LNCaP clone FGC (cell line): ENCODE results near the gene LBP.

Experiments used
- DNase-seq: peaks from one replicate; pipeline ENCODE4 v3.0.0-alpha.2; 2011; ENCODE audit warnings: low read depth
- H3K4me3 ChIP-seq: 2 replicates; pipeline ENCODE4 v1.5.1; 2011; ENCODE audit warnings: mild to moderate bottlenecking, low read depth, low read length, control low read depth
- TF ChIP-seq, protein P1 (sequence below): IDR thresholded peaks from 2 replicates; pipeline ENCODE4 v1.5.1; 2012; ENCODE audit warnings: mild to moderate bottlenecking; ENCODE audit not compliant: control insufficient read depth, insufficient read depth; ENCODE audit errors: extremely low read depth

The LBP gene

DNA sequence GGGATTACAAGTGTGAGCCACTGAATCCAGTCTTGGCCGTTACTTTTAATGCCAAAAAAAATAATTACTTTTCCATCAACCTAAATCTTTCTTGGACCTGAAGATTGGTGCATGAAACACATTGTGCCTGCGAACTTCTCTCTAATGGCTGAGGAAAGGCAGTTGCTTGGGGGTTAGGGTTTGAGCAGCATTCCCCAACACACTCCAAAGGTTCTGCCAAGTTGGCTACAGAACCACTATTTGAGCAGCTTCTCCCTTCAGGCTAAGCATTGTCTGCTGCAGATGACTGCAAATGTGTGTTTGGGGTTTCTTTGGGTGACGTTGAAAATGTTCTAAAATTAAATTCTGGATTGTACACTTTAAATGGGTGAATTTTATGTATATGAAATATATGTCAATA lies 6.3 kb upstream of the LBP start:
- DNase-seq: no peak
- TF ChIP-seq, protein P1, sequence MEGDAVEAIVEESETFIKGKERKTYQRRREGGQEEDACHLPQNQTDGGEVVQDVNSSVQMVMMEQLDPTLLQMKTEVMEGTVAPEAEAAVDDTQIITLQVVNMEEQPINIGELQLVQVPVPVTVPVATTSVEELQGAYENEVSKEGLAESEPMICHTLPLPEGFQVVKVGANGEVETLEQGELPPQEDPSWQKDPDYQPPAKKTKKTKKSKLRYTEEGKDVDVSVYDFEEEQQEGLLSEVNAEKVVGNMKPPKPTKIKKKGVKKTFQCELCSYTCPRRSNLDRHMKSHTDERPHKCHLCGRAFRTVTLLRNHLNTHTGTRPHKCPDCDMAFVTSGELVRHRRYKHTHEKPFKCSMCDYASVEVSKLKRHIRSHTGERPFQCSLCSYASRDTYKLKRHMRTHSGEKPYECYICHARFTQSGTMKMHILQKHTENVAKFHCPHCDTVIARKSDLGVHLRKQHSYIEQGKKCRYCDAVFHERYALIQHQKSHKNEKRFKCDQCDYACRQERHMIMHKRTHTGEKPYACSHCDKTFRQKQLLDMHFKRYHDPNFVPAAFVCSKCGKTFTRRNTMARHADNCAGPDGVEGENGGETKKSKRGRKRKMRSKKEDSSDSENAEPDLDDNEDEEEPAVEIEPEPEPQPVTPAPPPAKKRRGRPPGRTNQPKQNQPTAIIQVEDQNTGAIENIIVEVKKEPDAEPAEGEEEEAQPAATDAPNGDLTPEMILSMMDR: no peak
- H3K4me3 ChIP-seq: no peak overlapping the region

- DNase-seq: no peak
- no peak overlapping the region for H3K4me3 ChIP-seq
- TF ChIP-seq, protein P1: no peak
These were observed 5.6 kb upstream of the LBP start for GRCh38 chr20:38340693-38341092.

DNA sequence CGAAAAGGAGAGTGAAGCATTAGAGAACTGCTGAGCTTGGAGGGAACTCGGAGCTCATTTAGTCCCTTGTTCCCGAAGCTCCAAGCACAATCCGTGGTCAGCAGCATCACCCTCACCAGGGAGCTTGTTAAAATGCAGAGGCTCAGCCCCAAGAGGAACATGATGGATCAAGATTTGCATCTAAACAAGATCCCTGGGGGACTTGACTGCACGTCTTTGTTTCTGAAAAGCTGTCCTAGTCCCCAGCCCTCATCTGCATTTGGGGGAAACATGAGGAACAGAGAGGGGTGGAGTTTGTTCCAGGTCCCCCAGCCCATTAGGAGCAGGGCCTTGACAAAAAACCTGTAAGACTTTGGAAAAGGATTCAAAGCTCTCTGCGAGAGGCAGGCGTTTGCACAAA lies 4.1 kb upstream of the LBP start:
- TF ChIP-seq, protein P1: no peak
- no peak overlapping the region for H3K4me3 ChIP-seq
- DNase-seq: no peak

DNA sequence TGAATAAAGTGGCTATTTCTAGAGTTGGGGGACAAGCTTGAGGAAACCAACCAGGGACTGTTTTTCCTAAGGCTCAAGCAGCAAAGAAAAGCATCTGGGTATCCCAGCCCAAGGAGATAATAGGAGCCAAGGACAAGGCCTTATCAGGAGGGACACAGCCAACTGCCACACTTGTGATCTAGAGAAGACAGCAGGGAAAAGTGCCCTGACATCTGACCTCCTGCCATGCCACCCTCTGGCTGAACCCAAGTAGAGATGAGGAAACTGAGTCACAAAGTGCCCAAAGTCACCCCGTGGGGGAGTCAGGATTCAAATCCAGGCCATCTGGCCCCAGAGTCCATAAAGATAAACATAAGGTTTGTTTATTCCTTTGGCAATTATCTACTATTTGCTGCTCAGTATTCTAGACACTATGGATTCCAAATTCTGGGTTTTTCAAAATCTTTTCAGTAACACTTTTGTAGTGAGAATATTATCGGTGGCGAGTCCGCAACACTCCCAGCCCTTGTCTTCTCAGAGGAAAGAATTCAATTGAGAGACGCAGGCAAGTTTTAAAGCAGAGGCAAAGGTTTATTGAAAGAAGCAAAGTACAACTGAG lies 3.5 kb upstream of the LBP start:
- TF ChIP-seq, protein P1: no peak
- H3K4me3 ChIP-seq: no peak overlapping the region
- DNase-seq: no peak

DNA sequence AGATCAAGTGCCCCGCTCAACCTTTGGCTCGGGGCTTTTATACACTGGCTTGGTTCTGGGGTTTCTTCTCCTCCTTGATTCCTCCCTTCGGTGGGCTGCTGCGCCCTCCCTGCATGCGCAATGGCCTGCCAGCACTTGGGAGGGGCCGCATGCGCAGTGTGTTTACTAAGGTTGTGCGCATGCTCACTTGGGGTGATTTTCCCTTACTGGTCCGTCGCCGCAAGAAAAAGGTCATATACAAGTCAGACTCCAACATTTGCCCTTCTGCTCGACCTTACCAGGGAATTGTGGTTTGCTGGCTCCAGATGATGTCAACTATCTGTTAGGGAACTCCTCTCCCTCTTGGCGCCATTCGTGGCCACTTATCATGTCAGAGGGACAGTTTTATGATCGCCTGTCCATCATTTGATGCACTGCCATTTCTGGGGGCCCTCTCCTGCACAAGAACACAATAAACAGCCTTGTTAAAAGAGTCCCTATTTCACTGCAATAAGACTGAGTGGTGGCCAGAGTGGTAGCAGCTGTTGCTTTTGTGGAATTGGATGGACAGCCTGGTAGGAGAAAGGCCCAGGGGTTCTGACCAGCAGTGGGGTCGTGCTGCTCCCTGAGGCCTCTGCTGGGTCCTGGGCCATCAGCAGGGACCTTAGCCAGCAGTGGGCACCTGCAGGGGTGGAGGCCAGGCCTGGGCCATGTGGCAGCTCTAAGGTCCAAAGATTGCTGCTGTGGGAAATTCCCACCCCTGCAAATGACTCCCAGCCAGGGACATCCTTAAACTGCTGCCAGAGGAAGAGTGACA lies 2.8 kb upstream of the LBP start:
- DNase-seq: no peak
- no peak overlapping the region for H3K4me3 ChIP-seq
- TF ChIP-seq, protein P1: no peak

GRCh38 chr20:38344107-38344701 lies 2.1 kb upstream of the LBP start:
- H3K4me3 ChIP-seq: no peak overlapping the region
- TF ChIP-seq, protein P1: no peak
- no peak for DNase-seq
